NK-92 (cell line): ENCODE data around the gene TEX44.

ENCODE experiments used
- DNase-seq: peaks from one replicate; lab custom pipeline; 2025; ENCODE audit not compliant: unreplicated experiment; lab: John Stamatoyannopoulos, UW

The TEX44 gene

GRCh38 chr2:231604685-231605606 lies 12.3 kb downstream of the TEX44 start:
- peak; percentile 73 for DNase-seq

GRCh38 chr2:231605607-231606091 lies 13.0 kb downstream of the TEX44 start:
- DNase-seq: no peak

- no peak for DNase-seq
Observed at GRCh38 chr2:231606941-231607340, 14.3 kb downstream of the TEX44 start.

- no peak for DNase-seq
Observed at GRCh38 chr2:231611273-231612108, 18.8 kb downstream of the TEX44 start.

GRCh38 chr2:231612109-231612455 lies 19.4 kb downstream of the TEX44 start:
- DNase-seq: no peak

- DNase-seq: peak; percentile 43
Observed at GRCh38 chr2:231612456-231613330, 20.0 kb downstream of the TEX44 start.

- DNase-seq: no peak
Observed at GRCh38 chr2:231613331-231613662, 20.6 kb downstream of the TEX44 start.

- DNase-seq: no peak
Observed at GRCh38 chr2:231613663-231614558, 21.2 kb downstream of the TEX44 start.

GRCh38 chr2:231614559-231615057 lies 21.9 kb downstream of the TEX44 start:
- no peak for DNase-seq

GRCh38 chr2:231615058-231615671 lies 22.5 kb downstream of the TEX44 start:
- DNase-seq: no peak

GRCh38 chr2:231616296-231616695 lies 23.6 kb downstream of the TEX44 start:
- DNase-seq: no peak

GRCh38 chr2:231617059-231617926 lies 24.6 kb downstream of the TEX44 start:
- DNase-seq: no peak

GRCh38 chr2:231621051-231621879 lies 28.6 kb downstream of the TEX44 start:
- no peak for DNase-seq

- DNase-seq: no peak
Observed at GRCh38 chr2:231622963-231623362, 30.3 kb downstream of the TEX44 start.

GRCh38 chr2:231626449-231626848 lies 33.8 kb downstream of the TEX44 start:
- DNase-seq: no peak

- DNase-seq: no peak
Observed at GRCh38 chr2:231627384-231628120, 34.9 kb downstream of the TEX44 start.
